HG03108 (cell line): ENCODE data around the gene HAPSTR1.
"Not testable (repeated sequence)": the region's sequence is repeated elsewhere in the genome, so short reads cannot be mapped to it uniquely, and the experiment has no call there.

Experiments
- ATAC-seq: cut with Tn5 transposase; IDR thresholded peaks from one replicate; pipeline ENCODE4 v1.9.1; 2021; ENCODE audit warnings: moderate library complexity; ENCODE audit not compliant: unreplicated experiment

HAPSTR1 gene

GRCh38 chr16:9070254-9070653 lies 21.2 kb upstream of the HAPSTR1 start:
- no peak for ATAC-seq

GRCh38 chr16:9071377-9071776 lies 20.1 kb upstream of the HAPSTR1 start:
- no peak for ATAC-seq

- ATAC-seq, result peak; percentile 54
Measured at GRCh38 chr16:9072806-9073341, 18.6 kb upstream of the HAPSTR1 start.

- ATAC-seq, result no peak
Measured at GRCh38 chr16:9075299-9076071, 16.0 kb upstream of the HAPSTR1 start.

DNA sequence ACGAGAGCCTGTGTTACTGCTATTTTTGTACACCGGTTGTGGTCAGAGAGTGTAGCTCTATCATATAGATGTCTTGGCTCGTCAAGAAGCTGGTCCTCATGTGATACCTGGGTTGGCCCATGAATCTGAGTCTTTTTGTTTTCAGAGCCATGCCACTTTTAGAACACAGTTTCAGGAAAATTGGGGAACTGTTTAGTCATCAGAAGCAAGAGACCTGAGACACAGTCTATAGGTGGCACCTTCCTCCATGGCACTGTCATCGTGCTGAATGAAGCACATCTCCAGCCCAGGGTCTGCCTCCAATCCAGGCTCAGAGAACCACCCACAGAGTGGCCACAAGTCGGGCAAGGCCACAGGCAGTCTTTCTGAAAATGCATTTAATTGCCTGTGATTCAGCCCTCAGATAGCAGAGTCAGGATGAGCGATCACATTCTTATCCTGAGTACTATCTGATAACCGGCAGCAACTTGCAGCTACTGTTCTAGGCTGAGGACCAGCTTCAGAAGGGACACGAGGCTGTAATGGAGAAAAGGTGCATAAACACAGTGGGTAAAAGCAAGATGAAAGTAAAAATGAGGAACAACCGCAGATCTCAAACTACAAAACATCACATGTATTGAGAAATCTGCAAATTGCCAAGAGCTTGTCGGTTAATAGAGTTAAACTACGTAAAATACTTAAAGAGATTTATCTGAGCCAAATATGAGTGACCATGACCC lies 14.2 kb upstream of the HAPSTR1 start:
- no peak for ATAC-seq

DNA sequence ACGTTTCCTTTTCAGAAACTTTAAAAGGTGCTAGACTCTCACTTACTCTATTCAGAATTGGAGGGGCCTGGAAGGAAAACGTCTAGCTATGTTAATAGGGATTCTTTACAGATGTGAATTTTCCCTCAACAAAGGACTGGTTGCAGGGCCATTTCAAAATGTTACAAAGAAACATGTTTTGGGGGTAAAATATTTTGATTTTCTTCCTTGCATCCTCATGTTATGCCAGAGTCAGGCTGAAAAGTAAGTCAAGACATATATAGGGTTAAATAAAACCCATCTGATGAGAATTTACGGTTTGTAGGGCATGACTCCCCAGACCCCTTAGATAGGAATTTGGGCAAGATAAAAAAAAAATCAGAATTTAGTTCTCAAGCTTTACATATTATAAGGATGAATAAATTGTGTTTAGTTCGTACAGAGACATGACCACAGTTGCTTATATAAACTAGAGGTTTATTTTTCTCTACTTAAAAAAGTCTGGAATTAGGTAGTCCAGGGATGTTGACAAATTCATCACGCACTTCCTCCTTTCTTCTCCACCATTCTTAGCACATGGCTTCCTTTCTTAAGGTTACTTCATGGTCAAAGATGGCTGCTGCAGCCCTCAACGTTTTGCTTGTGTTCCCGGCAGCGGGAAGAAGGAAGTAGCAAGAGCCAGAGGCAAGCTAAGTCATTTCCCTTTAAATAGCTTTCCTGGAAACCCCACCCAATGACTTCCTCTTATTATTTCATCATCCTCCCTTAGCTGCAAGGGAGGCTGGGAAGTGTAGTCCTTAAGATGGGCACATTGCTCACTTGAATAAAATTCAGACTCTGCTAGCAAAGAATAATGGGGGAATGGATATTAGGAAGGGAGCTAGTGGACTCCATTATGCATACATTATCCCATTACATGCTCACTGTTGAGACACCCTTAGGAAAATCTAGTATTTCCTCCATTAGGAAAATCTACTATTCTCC lies 12.7 kb upstream of the HAPSTR1 start:
- ATAC-seq, result not testable (repeated sequence)

DNA sequence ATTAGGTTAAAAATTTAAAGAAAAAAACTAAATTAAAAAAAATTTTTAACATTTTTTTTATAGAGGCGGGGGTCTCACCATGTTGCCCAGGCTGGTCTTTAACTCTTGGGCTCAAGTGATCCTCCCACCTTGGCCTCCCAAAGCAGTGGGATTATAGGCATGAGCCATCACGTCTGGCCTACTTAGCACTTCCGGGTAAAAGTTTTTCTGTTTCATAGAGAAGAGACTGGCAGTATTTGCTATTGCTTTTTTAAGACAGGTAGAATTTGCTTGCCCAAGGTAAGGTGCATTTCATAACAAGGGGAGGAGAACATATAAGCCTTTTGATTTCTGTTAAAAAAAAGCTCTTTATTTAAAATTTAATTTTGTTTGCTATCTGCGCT lies 12.0 kb upstream of the HAPSTR1 start:
- no peak for ATAC-seq

DNA sequence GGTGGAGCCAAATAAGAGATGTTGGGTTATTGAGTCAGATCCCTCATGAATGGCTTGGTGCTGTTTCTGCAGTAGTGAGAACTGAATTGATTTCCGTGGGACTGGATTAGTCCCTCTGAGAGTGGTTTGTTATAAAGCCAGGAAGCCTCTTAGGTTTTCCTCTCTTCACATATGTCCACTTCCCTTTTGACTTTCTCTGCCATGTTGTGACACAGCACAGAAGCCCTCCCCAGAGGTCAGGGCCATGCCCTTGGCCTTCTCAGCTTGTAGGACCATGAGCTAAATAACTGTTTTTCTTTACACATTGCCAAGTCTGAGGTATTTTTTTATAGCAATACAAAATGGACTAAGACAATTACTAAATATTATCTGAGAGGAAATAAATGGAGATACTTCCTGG lies 10.3 kb upstream of the HAPSTR1 start:
- no peak for ATAC-seq

DNA sequence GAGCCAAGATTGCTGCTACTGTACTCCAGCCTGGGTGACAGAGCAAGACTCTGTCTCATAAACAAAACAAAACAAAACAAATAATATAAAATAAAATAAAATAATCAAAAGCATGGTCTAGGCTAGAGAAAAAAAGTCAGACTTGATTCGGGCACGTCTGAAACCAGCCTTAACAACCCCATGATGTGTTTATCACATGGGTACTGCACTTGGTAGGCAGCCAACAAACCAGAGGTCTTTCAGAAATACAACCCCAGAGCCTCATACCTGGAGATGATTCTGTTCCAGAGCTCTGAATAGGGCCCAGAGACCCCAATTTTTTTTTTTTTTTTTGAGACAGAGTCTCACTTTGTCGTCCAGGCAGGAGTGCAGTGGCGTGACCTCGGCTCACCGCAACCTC lies 9.6 kb upstream of the HAPSTR1 start:
- ATAC-seq, result no peak

DNA sequence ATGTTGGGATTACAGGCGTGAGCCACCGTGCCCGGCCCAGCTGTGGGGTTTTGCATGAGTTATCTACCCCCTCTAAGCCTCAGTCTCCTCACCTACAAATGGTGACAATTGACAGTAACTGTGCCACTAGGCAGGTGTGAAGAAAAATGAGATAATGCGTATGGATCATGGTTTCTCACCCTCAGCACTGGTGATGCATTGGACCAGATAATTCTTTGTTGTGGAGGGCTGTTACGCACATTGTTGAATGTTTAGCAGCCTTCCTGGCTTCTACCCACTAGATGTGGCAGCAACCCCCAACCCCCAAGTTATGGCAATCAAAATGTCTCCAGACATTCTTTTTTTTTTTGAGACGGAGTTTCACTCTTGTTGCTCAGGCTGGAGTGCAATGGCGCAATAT lies 9.0 kb upstream of the HAPSTR1 start:
- no peak for ATAC-seq

GRCh38 chr16:9087733-9088132 lies 3.7 kb upstream of the HAPSTR1 start:
- ATAC-seq, result not testable (repeated sequence)

DNA sequence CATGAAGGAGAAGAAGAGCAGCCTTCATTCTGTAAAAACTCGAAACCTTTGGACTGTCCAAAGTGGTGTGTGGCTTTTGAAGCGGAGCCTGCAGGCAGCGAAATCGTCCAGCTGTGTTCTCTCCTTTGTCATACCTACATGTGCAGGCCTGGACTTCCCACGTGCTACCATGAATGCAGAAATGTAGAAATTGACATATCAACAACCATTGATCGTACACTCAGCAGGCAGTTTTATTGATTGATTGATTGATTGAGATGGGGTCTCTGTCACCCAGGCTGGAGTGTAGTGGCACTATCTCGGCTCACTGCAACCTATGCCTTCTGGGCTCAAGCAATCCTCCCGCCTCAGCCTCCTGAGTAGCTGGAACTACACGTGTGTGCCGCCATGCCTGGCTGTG lies 2.6 kb upstream of the HAPSTR1 start:
- no peak for ATAC-seq

DNA sequence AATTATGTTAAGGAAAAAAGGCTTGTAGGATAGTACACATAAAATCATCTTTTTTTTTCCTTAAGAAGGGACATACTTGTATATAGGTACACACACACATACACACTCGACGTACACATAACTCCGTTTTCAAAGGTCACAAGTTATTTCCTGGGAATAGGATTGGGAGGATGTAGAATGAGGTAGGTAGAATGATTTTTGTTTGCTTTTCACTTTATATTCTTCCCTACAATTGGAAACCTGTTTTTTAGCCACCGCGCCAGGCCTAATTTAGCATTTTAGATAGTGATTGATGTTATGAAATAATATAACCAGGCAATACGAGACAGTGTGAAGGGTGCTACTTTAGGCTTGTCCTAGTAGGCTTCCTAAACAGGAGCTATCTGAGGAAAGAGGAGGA lies 1.8 kb upstream of the HAPSTR1 start:
- ATAC-seq, result no peak

- no peak for ATAC-seq
Measured at GRCh38 chr16:9090101-9090959, 1.1 kb upstream of the HAPSTR1 start.

GRCh38 chr16:9091867-9092281 lies 430 bp downstream of the HAPSTR1 start:
- ATAC-seq, result peak; percentile 7

- ATAC-seq, result peak; percentile 2
Measured at GRCh38 chr16:9092282-9092977, 986 bp downstream of the HAPSTR1 start.

GRCh38 chr16:9092978-9093344 lies 1.5 kb downstream of the HAPSTR1 start:
- no peak for ATAC-seq

DNA sequence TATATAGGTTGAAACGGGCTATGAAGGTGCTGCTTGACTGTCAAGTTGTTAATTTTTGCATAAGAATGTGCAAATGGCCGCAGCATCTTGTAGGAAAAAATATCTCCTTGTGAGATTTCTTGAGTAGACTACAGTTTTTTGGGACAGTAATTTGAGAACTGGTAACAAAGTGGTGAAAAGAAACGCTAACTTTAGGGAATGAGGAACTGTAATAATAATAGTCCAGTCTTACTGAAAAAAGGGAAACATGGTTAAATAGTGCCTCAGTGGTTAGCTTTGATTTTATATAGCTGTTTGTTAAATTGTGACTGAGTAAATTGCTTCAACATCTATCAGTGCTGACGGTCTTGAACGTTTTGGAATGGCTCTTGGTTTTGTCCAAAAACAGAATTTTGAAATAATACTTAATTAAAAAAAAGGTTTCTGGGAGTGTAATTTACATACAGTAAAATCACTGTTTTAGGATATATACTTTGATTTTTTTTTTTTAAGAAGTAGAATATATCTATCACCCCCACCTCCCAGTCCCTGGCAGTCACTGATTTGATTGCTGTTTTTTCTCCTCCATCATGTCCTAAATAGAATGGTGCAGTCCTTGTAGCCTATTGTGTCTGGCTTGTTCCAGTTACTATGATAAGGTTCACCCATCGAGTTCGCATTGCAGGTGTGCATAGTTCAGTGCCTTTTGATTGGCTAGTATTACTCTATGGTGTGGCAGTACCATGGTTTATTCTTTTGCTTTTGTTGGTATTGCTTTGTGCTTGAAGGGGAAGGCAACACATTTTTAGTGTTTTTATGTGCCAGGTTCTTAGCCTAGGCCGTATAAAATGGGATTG lies 2.8 kb downstream of the HAPSTR1 start:
- no peak for ATAC-seq

GRCh38 chr16:9095171-9095570 lies 3.7 kb downstream of the HAPSTR1 start:
- ATAC-seq, result no peak
